Parathyroid adenoma (tissue), 2 donors: ENCODE data around the gene VSIG10L.

Experiments
- H2AFZ ChIP-seq: fragments of 300-600 bp; sonication (generic); one replicate; pipeline ENCODE4 v1.7.0; 2017; ENCODE audit warnings: antibody characterized with exemption, mild to moderate bottlenecking
- H3K27ac ChIP-seq: fragments of 300-600 bp; sonication (generic); one replicate; pipeline ENCODE4 v1.7.0; 2017
- H3K27me3 ChIP-seq: fragments of 300-600 bp; sonication (generic); one replicate; pipeline ENCODE4 v1.7.0; 2017; ENCODE audit warnings: low read length; ENCODE audit not compliant: control insufficient read depth, insufficient read depth
- H3K36me3 ChIP-seq: fragments of 300-600 bp; sonication (generic); one replicate; pipeline ENCODE4 v1.7.0; 2017; ENCODE audit warnings: low read length; ENCODE audit not compliant: control insufficient read depth, insufficient read depth
- H3K4me1 ChIP-seq: fragments of 300-600 bp; sonication (generic); one replicate; pipeline ENCODE4 v1.7.0; 2017; ENCODE audit warnings: control low read depth
- H3K4me2 ChIP-seq: fragments of 300-600 bp; sonication (generic); one replicate; pipeline ENCODE4 v1.7.0; 2017; ENCODE audit warnings: low read length
- H3K4me3 ChIP-seq: fragments of 300-600 bp; sonication (generic); one replicate; pipeline ENCODE4 v1.7.0; 2017; ENCODE audit warnings: low read depth, low read length
- H3K79me2 ChIP-seq: fragments of 300-600 bp; sonication (generic); one replicate; pipeline ENCODE4 v1.7.0; 2017; ENCODE audit warnings: control low read depth
- H3K9ac ChIP-seq: fragments of 300-600 bp; sonication (generic); one replicate; pipeline ENCODE4 v1.7.0; 2017; ENCODE audit warnings: mild to moderate bottlenecking
- H3K9me3 ChIP-seq: fragments of 300-600 bp; sonication (generic); one replicate; pipeline ENCODE4 v1.7.0; 2017; ENCODE audit warnings: low read length; ENCODE audit not compliant: control insufficient read depth
- CTCF ChIP-seq: fragments of 300-600 bp; sonication (generic); IDR thresholded peaks from one replicate; pipeline ENCODE4 v1.7.0; 2017; ENCODE audit warnings: antibody characterized with exemption, mild to moderate bottlenecking
- donor health status: primary hyperparathyroidism.

VSIG10L gene

GRCh38 chr19:51339687-51340656, 2.0 kb downstream of the VSIG10L start:
- peak overlapping the region; percentile 77 for H3K4me2 ChIP-seq
- H3K4me1 ChIP-seq = peaks cover 12% of the 10 kb centered on the region
- no peaks in the 10 kb centered on the region for H3K36me3 ChIP-seq
- no peak overlapping the region for H3K9ac ChIP-seq
- H3K4me3 ChIP-seq = peak overlapping the region; percentile 72
- TF ChIP-seq CTCF = peak; percentile 17
- peak overlapping the region; percentile 56 for H3K27ac ChIP-seq
- H3K79me2 ChIP-seq = no peaks in the 10 kb centered on the region
- H2AFZ ChIP-seq = peak overlapping the region; percentile 81
- H3K9me3 ChIP-seq = no peaks in the 10 kb centered on the region
- no peaks in the 10 kb centered on the region for H3K27me3 ChIP-seq

DNA sequence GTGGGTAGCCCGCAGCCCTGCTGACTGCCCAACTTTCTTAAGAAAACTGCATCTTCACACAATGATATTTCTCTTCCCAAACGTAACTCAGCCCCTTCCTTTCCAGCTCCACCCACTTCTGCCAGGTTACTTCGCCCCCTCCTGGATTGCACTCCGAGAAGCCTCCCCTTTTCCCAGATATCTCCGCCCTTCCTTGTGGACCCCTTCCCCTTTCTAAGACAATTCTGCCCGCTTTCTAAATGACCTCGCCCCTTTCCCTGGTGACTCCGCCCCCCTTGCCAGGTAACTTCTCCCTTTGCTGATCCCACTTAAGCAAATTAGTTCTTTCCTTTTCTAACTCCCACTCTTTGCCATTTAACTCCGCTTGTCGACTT, 2.6 kb downstream of the VSIG10L start:
- Histone ChIP-seq H3K27me3 (no peaks in the 10 kb centered on the region), H3K36me3 (no peaks in the 10 kb centered on the region), H3K9ac (no peak overlapping the region), H3K9me3 (no peaks in the 10 kb centered on the region), H2AFZ (peak overlapping the region; percentile 77), H3K4me2 (peak overlapping the region; percentile 77), H3K4me3 (peak overlapping the region; percentile 72), H3K27ac (peak overlapping the region; percentile 56), H3K79me2 (no peaks in the 10 kb centered on the region), H3K4me1 (peaks cover 12% of the 10 kb centered on the region)
- TF ChIP-seq CTCF = no peak

- Histone ChIP-seq H3K36me3 (no peaks in the 10 kb centered on the region), H3K4me2 (peak overlapping the region; percentile 77), H3K4me1 (peaks cover 12% of the 10 kb centered on the region), H3K79me2 (no peaks in the 10 kb centered on the region), H2AFZ (peak overlapping the region; percentile 77), H3K9ac (no peak overlapping the region), H3K27me3 (no peaks in the 10 kb centered on the region), H3K27ac (peak overlapping the region; percentile 56), H3K9me3 (no peaks in the 10 kb centered on the region), H3K4me3 (peak overlapping the region; percentile 72)
- peak; percentile 96 for TF ChIP-seq CTCF
These were observed 3.2 kb downstream of the VSIG10L start for GRCh38 chr19:51338563-51339312.

DNA sequence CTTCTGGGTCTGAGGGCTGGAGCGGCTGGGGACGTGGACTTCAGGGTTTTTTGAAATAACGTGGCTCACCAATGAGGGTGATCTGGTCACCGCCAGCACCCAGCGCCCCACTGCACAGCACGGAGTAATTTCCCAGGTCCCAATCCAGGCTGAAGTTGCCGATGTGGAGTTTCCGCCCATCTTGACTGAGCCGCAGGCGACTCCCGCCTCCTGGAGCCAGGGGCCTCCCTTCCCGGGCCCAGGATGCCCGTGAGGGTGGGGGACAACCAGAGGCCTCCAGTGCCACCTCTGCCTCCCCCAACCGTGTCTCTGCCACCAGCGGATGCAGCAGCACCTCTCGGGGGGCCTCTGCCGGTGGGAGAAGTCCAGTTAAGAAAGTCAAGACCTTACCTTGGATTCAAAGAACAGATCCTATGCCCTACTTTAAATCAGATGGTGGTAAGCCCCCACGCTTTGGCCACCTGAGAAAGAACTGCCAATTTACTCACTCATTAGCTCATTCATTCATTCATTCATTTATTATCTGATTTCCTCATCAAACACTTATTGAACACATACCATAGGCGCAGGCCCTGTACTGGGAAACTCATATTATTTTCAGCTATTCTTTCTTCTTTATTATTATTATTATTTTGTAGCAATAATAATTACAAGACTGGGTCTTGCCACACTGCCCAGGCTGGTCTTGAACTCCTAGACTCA, 3.9 kb downstream of the VSIG10L start:
- Histone ChIP-seq H3K27ac (no peak overlapping the region), H3K79me2 (no peaks in the 10 kb centered on the region), H2AFZ (peak overlapping the region; percentile 77), H3K36me3 (no peaks in the 10 kb centered on the region), H3K4me1 (peaks cover 12% of the 10 kb centered on the region), H3K9ac (no peak overlapping the region), H3K4me2 (no peak overlapping the region), H3K9me3 (no peaks in the 10 kb centered on the region), H3K4me3 (no peak overlapping the region), H3K27me3 (no peaks in the 10 kb centered on the region)
- no peak for TF ChIP-seq CTCF
